Measurements from ENCODE around the gene EFR3B. TPM values are rescaled to one million over a fixed set of nuclear protein-coding genes. Genes with fewer than 3 reads are reported as not detected.

The EFR3B gene
- total RNA-seq, 6 experiments from 2014 or later = 0.17 to 0.54 (median 0.33) TPM

DNA sequence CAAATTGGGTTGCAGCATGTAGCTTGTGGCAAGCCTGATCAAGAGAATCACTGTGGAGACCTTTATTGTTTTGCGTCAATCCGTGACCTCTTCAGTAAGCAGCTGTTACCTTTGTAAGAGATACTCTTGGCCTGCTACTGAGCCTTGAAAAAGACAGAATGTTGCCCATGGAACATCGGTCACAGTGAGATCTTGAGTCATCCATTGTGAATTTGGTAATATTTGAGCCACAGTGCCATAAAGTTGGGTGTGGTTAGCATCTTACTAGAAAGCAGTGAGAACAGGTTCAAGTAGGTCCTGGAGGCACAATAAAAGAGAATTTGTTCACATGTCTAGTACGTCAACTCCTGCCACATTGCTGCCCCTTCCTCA lies 12.7 kb upstream of the EFR3B start:
- H3K9me3 Mint-ChIP-seq = peaks cover 4% of the 10 kb centered on the region
- no peak overlapping the region for H3K4me3 Mint-ChIP-seq
- TF ChIP-seq, protein P1, sequence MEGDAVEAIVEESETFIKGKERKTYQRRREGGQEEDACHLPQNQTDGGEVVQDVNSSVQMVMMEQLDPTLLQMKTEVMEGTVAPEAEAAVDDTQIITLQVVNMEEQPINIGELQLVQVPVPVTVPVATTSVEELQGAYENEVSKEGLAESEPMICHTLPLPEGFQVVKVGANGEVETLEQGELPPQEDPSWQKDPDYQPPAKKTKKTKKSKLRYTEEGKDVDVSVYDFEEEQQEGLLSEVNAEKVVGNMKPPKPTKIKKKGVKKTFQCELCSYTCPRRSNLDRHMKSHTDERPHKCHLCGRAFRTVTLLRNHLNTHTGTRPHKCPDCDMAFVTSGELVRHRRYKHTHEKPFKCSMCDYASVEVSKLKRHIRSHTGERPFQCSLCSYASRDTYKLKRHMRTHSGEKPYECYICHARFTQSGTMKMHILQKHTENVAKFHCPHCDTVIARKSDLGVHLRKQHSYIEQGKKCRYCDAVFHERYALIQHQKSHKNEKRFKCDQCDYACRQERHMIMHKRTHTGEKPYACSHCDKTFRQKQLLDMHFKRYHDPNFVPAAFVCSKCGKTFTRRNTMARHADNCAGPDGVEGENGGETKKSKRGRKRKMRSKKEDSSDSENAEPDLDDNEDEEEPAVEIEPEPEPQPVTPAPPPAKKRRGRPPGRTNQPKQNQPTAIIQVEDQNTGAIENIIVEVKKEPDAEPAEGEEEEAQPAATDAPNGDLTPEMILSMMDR (IDR thresholded peaks at IDR 0.05) = no peak
- no peak overlapping the region for H3K27ac Mint-ChIP-seq
- H3K27me3 Mint-ChIP-seq (ENCODE audit: insufficient read depth) = peaks cover 32% of the 10 kb centered on the region
- H3K36me3 Mint-ChIP-seq (ENCODE audit: low read depth) = peaks cover 3% of the 10 kb centered on the region
- H3K4me1 Mint-ChIP-seq (ENCODE audit: low read depth) = peaks cover 5% of the 10 kb centered on the region; the same call in 1 of the 2 replicates
- DNase-seq = no peak

DNA sequence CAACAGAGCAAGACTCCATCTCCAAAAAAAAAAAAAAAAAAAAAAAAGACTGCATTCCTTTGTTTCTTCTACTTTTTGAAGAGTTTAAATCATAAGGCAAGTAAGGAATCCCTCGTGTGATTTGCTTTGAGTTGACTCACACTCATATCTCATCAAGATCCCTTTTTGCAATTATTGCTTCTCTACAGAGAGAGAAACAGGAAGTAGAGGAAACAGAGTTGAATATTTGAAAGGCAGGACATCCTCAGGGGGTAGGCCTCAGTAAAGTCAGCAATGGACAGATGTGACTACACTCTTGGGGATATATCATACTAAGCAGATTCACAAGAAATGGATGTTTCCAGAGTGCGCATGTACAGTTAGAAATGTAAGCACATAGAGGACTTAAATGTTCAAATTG lies 11.2 kb upstream of the EFR3B start:
- Mint-ChIP-seq H3K9me3 (peaks cover 5% of the 10 kb centered on the region), H3K36me3 (ENCODE audit: low read depth) (peaks cover 5% of the 10 kb centered on the region), H3K4me1 (ENCODE audit: low read depth) (peaks cover 5% of the 10 kb centered on the region; the same call in 1 of the 2 replicates), H3K27ac (no peak overlapping the region), H3K27me3 (ENCODE audit: insufficient read depth) (peaks cover 34% of the 10 kb centered on the region), H3K4me3 (no peak overlapping the region)
- DNase-seq = no peak
- TF ChIP-seq, protein P1 (IDR thresholded peaks at IDR 0.05) = no peak

DNA sequence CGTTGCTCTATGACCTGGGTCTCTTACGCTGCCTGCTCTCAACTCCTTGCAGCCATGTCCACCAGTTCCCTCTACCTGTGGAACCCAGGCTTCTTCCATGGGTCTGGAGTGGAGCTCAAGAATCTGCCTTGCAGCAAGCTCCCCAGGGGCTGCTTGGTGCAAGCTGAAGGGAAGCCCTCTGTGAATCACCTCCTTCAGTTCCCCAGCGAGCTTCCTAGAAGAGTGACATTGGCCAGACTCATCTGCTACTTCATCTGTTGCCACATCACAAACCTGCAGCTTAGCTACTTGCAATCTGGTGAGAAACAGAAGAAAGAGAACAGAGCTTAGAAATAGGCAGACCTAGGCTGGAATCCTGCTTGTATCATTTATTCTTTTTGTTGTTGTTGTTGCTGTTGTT lies 9.8 kb upstream of the EFR3B start:
- peaks cover 5% of the 10 kb centered on the region for H3K36me3 Mint-ChIP-seq (ENCODE audit: low read depth)
- peak; percentile 10 for DNase-seq
- TF ChIP-seq, protein P1 (IDR thresholded peaks at IDR 0.05) = no peak
- no peak overlapping the region for H3K27ac Mint-ChIP-seq
- peaks cover 5% of the 10 kb centered on the region; the same call in 1 of the 2 replicates for H3K4me1 Mint-ChIP-seq (ENCODE audit: low read depth)
- peaks cover 5% of the 10 kb centered on the region for H3K9me3 Mint-ChIP-seq
- H3K27me3 Mint-ChIP-seq (ENCODE audit: insufficient read depth) = peaks cover 40% of the 10 kb centered on the region
- no peak overlapping the region for H3K4me3 Mint-ChIP-seq

DNA sequence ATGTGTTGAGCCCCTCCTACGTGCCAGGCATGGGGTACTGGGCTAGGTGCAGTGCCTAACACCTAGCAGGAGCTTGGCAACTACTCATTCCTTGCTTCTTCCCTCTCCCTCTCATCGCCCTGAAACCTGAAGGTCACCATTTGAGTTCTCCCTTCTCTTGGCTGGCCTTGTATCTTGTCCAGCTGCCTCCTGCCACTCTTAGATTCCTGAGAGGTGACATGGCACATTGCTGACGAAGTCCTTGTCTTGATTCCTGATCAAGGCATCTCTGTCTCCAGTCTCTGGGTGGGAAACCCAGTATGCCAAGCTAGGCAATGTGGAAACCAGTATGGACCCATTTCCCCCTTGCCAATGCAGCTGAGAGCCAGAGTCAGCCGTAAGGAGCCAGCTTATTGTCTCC lies 9.0 kb upstream of the EFR3B start:
- Mint-ChIP-seq H3K27ac (no peak overlapping the region), H3K9me3 (peaks cover 5% of the 10 kb centered on the region), H3K27me3 (ENCODE audit: insufficient read depth) (peaks cover 40% of the 10 kb centered on the region), H3K36me3 (ENCODE audit: low read depth) (peaks cover 5% of the 10 kb centered on the region), H3K4me3 (no peak overlapping the region), H3K4me1 (ENCODE audit: low read depth) (peaks cover 5% of the 10 kb centered on the region; the same call in 1 of the 2 replicates)
- TF ChIP-seq, protein P1 (IDR thresholded peaks at IDR 0.05) = no peak
- DNase-seq = no peak

DNA sequence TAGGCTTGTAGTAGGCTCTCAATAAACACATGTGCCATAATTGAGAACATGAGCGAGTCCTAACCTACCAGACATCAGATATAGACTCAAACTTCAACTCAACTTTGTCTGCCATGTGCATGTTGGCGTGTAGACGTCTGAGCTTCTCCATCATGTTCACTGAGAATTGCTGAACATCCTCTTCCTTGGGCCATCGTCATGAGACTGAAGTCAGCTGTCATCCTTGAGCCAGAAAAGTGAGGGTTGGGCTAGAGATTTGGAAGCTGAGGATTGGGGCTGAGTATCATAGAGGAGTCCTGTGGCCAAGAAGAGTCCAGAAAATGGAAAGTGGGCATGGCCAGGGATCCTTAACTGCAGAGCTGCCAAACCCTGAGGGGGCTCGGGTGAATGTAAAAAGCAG lies 7.8 kb upstream of the EFR3B start:
- no peak for DNase-seq
- TF ChIP-seq, protein P1 (IDR thresholded peaks at IDR 0.05) = no peak
- H3K9me3 Mint-ChIP-seq = peaks cover 5% of the 10 kb centered on the region
- no peak overlapping the region for H3K27ac Mint-ChIP-seq
- peaks cover 5% of the 10 kb centered on the region for H3K36me3 Mint-ChIP-seq (ENCODE audit: low read depth)
- H3K4me3 Mint-ChIP-seq = no peak overlapping the region
- H3K27me3 Mint-ChIP-seq (ENCODE audit: insufficient read depth) = peaks cover 45% of the 10 kb centered on the region
- peaks cover 5% of the 10 kb centered on the region; the same call in 1 of the 2 replicates for H3K4me1 Mint-ChIP-seq (ENCODE audit: low read depth)

Data from HFFc6 (cell line).